Measurements from ENCODE around the gene CDKL1. TPM values are rescaled to one million over a fixed set of nuclear protein-coding genes. Genes with fewer than 3 reads are reported as not detected.

The CDKL1 gene
- total RNA-seq, 1 donor from 2014 or later = 2.4 TPM

DNA sequence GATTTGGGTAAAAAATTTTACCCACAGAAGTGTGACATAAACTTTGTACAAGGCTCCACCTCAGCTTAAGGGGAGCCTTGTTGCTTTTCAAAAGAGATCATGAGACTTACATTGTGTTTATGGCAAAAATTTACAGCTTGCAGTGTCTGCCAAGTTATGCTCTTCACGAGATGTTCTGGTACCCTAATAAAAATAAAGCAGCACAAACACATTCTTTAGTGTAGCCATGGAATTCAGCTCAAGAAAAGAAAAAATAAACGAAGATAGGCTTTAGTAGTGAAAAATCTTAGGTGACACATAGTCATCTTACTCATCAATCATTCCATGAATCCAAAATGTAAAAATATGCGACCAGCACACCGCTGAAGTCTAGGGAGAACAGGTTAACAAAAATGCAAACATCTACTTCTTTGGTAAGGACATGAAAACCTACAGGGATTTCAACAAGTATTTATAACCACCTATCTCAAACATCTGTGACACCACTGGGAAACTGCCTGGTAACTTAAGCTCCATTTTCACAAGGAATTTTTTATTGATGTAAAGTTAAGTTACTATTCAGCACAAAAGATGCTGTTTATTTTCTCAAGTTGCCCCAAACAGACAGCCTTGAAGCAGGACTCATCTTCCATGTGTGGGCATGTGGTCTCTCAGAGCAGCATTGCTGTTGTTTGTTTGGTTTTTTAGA lies 51.7 kb downstream of the CDKL1 start:
- no peaks in the 10 kb centered on the region for H3K36me3 ChIP-seq (ENCODE audit: control insufficient read depth, insufficient read depth, low read length)
- no peaks in the 10 kb centered on the region for H3K27me3 ChIP-seq (ENCODE audit: control insufficient read depth, insufficient read depth, low read length)
- DNase-seq (ENCODE audit: low read depth) = no peak
- TF ChIP-seq, protein P1, sequence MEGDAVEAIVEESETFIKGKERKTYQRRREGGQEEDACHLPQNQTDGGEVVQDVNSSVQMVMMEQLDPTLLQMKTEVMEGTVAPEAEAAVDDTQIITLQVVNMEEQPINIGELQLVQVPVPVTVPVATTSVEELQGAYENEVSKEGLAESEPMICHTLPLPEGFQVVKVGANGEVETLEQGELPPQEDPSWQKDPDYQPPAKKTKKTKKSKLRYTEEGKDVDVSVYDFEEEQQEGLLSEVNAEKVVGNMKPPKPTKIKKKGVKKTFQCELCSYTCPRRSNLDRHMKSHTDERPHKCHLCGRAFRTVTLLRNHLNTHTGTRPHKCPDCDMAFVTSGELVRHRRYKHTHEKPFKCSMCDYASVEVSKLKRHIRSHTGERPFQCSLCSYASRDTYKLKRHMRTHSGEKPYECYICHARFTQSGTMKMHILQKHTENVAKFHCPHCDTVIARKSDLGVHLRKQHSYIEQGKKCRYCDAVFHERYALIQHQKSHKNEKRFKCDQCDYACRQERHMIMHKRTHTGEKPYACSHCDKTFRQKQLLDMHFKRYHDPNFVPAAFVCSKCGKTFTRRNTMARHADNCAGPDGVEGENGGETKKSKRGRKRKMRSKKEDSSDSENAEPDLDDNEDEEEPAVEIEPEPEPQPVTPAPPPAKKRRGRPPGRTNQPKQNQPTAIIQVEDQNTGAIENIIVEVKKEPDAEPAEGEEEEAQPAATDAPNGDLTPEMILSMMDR (IDR thresholded peaks at IDR 0.05; ENCODE audit: insufficient read depth, low read length, poor library complexity, severe bottlenecking) = no peak
- H3K4me3 ChIP-seq (ENCODE audit: low read depth, low read length) = no peak overlapping the region

DNA sequence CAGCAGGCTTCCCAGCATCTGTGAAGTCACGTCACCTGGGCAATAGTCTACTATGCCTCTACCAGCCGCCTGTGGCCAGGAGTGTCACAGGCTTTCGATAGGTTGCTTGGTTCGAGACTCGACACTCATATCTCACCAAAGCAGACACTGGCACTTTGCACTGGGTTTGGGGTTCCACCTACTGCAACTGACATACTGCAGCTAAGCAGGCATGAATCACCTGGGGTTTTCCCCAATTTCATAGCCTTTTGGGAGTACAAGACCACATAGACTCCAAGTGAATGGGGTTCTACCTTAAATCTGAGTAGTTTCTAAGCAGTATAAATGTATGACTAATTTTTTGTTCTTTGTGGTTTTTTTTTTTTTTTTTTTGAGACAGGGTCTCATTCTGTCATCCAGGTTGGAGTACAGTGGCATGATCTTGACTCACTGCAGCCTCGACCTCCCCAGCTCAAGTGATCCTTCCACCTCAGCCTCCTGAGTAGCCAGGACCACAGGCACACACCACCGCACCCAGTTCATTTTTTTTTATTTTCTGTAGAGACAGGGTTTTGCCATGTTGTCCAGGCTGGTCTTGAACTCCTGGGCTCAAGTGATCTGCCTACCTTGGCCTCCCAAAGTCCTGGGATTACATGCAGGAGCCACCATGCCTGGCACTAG lies 52.4 kb downstream of the CDKL1 start:
- no peaks in the 10 kb centered on the region for H3K27me3 ChIP-seq (ENCODE audit: control insufficient read depth, insufficient read depth, low read length)
- no peak overlapping the region for H3K4me3 ChIP-seq (ENCODE audit: low read depth, low read length)
- TF ChIP-seq, protein P1 (IDR thresholded peaks at IDR 0.05; ENCODE audit: insufficient read depth, low read length, poor library complexity, severe bottlenecking) = no peak
- H3K36me3 ChIP-seq (ENCODE audit: control insufficient read depth, insufficient read depth, low read length) = no peaks in the 10 kb centered on the region
- DNase-seq (ENCODE audit: low read depth) = no peak

DNA sequence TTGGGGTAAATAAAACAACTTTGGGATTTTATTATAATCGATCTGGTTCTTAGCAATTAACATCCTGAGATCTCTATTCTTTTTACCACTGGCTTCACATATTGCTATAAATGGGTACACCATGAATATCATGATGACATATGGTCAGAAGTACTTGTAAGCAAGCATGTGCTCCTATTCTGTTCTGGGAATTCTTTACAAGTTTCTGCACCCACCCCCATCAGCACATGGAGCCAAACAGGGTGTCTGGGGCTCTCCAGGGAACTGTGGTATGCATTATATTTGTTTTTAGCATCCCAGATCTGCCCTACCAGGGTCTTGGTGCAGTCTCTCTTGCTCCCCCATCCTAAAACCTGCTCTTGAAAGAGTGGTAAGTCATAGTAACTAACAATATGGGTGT lies 53.2 kb downstream of the CDKL1 start:
- Histone ChIP-seq H3K4me3 (ENCODE audit: low read depth, low read length) (no peak overlapping the region), H3K27me3 (ENCODE audit: control insufficient read depth, insufficient read depth, low read length) (no peaks in the 10 kb centered on the region), H3K36me3 (ENCODE audit: control insufficient read depth, insufficient read depth, low read length) (no peaks in the 10 kb centered on the region)
- TF ChIP-seq, protein P1 (IDR thresholded peaks at IDR 0.05; ENCODE audit: insufficient read depth, low read length, poor library complexity, severe bottlenecking) = no peak
- DNase-seq (ENCODE audit: low read depth) = no peak

DNA sequence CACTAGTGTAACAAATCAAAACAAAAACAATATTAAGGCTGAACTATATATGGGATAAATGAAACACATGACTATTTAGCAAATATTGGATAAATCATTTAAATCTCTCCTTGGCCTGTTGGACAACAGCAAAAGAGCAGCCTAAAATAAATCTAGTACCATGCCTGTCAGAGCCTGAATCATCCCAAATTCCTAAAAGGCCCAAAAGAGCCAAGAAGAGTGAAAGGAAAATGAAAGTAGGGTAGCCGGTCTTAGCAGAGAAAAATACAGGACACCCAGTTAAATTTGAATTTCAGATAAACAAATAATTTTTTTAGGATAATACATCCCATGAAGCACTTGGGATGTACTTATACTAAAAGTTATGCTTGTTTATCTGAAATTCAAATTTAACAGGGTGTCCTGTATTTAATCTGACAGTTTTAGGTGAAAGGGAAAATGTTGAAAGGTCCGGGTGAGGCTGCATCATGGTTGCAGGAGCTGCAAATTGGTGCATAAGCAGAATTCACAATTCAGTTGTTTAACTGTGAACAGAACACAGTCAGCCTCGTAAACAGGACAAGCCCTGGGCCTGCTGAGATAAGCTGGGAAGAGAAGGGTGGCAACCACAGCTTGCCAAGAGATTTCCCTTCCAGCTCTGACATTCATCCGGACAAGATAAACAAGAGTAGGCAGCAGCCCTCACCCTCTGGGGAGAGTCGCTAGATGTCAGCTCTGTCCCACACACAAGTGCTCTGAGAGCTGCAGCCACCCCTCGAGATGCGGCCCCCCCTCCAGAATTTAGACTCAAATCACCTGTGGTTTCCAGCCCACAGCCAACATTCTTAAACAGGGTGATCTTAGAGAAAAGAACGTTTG lies 54.2 kb downstream of the CDKL1 start:
- no peak overlapping the region for H3K4me3 ChIP-seq (ENCODE audit: low read depth, low read length)

DNA sequence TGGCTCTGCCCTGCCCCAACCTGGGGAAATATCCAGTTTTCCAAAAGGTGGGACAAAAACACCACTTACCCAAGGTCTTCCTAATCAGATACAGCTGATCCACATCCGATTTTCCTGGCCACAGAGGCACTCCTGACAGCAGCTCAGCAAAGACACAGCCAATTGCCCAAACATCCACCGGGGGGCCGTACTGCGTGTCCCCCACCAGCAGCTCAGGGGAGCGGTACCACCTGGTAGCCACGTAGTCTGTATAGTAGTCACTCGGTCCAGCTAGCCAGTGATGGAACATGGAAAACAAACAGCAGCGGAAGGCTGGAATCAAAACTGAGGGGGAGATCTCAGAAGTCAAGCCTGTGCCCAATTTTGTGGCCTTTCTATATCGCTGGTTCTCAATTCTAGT lies 55.7 kb downstream of the CDKL1 start:
- no peaks in the 10 kb centered on the region for H3K27me3 ChIP-seq (ENCODE audit: control insufficient read depth, insufficient read depth, low read length)
- no peaks in the 10 kb centered on the region for H3K36me3 ChIP-seq (ENCODE audit: control insufficient read depth, insufficient read depth, low read length)
- H3K4me3 ChIP-seq (ENCODE audit: low read depth, low read length) = no peak overlapping the region
- TF ChIP-seq, protein P1 (IDR thresholded peaks at IDR 0.05; ENCODE audit: insufficient read depth, low read length, poor library complexity, severe bottlenecking) = no peak
- no peak for DNase-seq (ENCODE audit: low read depth)

More for the DNA sequence above, 54.2 kb downstream of the CDKL1 start:
- no peaks in the 10 kb centered on the region for H3K36me3 ChIP-seq (ENCODE audit: control insufficient read depth, insufficient read depth, low read length)
- DNase-seq (ENCODE audit: low read depth) = no peak
- TF ChIP-seq, protein P1 (IDR thresholded peaks at IDR 0.05; ENCODE audit: insufficient read depth, low read length, poor library complexity, severe bottlenecking) = peak; percentile 51
- no peaks in the 10 kb centered on the region for H3K27me3 ChIP-seq (ENCODE audit: control insufficient read depth, insufficient read depth, low read length)
